Epithelial cell of proximal tubule (primary cell): ENCODE measurements around the gene JMJD7. TPM values are rescaled to one million over a fixed set of nuclear protein-coding genes. Genes with fewer than 3 reads are reported as not detected.

Experiments used
- DNase-seq: peaks from one replicate; pipeline ENCODE4 v3.0.0-alpha.2; 2011; ENCODE audit warnings: low read depth
- H3K4me3 ChIP-seq: 2 replicates; pipeline ENCODE4 v1.5.1; 2011; ENCODE audit warnings: low read depth, mild to moderate bottlenecking, low read length
- CTCF ChIP-seq: conservative IDR thresholded peaks from 2 replicates; pipeline ENCODE4 v1.5.1; 2012; ENCODE audit warnings: low read depth, mild to moderate bottlenecking, low read length
- total RNA-seq: library from RNA; depleted of rRNA; stranded (reverse); fragments of >200 nt; gene quantifications from 2 replicates; pipeline ENCODE4 v1.2.3, GENCODE V29; 2015

The JMJD7 gene
- total RNA-seq, 1 donor from 2014 or later, result 6.6 TPM

- H3K4me3 ChIP-seq, result no peak overlapping the region
- no peak for TF ChIP-seq CTCF
- no peak for DNase-seq
Observed at GRCh38 chr15:41855261-41855961, 27.5 kb downstream of the JMJD7 start.

- DNase-seq, result no peak
- no peak overlapping the region for H3K4me3 ChIP-seq
- TF ChIP-seq CTCF, result no peak
Observed at GRCh38 chr15:41856262-41856661, 28.4 kb downstream of the JMJD7 start.

- DNase-seq, result no peak
- no peak for TF ChIP-seq CTCF
- H3K4me3 ChIP-seq, result no peak overlapping the region
Observed at GRCh38 chr15:41856716-41857115, 28.8 kb downstream of the JMJD7 start.

- H3K4me3 ChIP-seq, result no peak overlapping the region
- TF ChIP-seq CTCF, result no peak
- DNase-seq, result no peak
Observed at GRCh38 chr15:41857316-41857715, 29.4 kb downstream of the JMJD7 start.

- DNase-seq, result no peak
- H3K4me3 ChIP-seq, result no peak overlapping the region
- TF ChIP-seq CTCF, result no peak
Observed at GRCh38 chr15:41858756-41859155, 30.9 kb downstream of the JMJD7 start.

GRCh38 chr15:41860049-41860828 lies 32.3 kb downstream of the JMJD7 start:
- no peak overlapping the region for H3K4me3 ChIP-seq
- peak; percentile 8 for TF ChIP-seq CTCF
- DNase-seq, result no peak
